ENCODE data around the gene PKD1L1. TPM values are rescaled to one million over a fixed set of nuclear protein-coding genes. Genes with fewer than 3 reads are reported as not detected.

The PKD1L1 gene
- total RNA-seq, 3 donors from 2014 or later: 0.08 to 0.29 (median 0.18) TPM

GRCh38 chr7:47775238-47775637 lies 173.0 kb downstream of the PKD1L1 start:
- H3K4me3 Mint-ChIP-seq: no peak overlapping the region
- ATAC-seq (no peak), DNase-seq (no peak)
- no peaks in the 10 kb centered on the region for H3K4me1 Mint-ChIP-seq (ENCODE audit: low read depth)
- H3K9me3 Mint-ChIP-seq: no peaks in the 10 kb centered on the region
- H3K27me3 Mint-ChIP-seq (ENCODE audit: low read depth): peaks cover 2% of the 10 kb centered on the region
- H3K36me3 Mint-ChIP-seq (ENCODE audit: insufficient read depth): no peaks in the 10 kb centered on the region

DNA sequence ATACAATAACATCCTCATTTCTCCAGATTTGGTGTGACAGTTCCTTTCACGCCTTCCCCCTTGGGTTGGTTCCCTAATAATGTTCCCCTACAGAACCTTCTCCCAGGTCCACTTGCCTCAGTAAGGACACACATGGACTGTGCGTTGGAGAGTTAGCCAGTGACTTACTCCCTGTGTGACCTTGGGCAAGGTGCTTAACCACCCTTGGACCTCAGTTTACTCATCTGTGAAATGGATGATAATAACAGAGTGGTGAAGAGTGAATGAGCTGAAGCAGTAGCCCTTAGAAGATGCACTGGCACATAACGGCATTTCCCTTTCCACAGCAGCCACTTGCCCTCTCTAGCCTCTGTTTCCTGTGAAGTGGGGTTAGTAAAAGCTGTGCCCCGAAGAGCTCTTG lies 175.8 kb downstream of the PKD1L1 start:
- DNase-seq (no peak), ATAC-seq (no peak)
- peaks cover 15% of the 10 kb centered on the region for H3K9me3 Mint-ChIP-seq
- H3K4me1 Mint-ChIP-seq (ENCODE audit: low read depth): no peaks in the 10 kb centered on the region
- no peak overlapping the region for H3K4me3 Mint-ChIP-seq
- no peaks in the 10 kb centered on the region for H3K36me3 Mint-ChIP-seq (ENCODE audit: insufficient read depth)
- peaks cover 2% of the 10 kb centered on the region for H3K27me3 Mint-ChIP-seq (ENCODE audit: low read depth)

GRCh38 chr7:47771990-47772360 lies 176.3 kb downstream of the PKD1L1 start:
- no peak overlapping the region for H3K4me3 Mint-ChIP-seq
- H3K27me3 Mint-ChIP-seq (ENCODE audit: low read depth): peaks cover 2% of the 10 kb centered on the region
- H3K36me3 Mint-ChIP-seq (ENCODE audit: insufficient read depth): no peaks in the 10 kb centered on the region
- H3K4me1 Mint-ChIP-seq (ENCODE audit: low read depth): no peaks in the 10 kb centered on the region
- H3K9me3 Mint-ChIP-seq: peaks cover 16% of the 10 kb centered on the region
- ATAC-seq (no peak), DNase-seq (no peak)

DNA sequence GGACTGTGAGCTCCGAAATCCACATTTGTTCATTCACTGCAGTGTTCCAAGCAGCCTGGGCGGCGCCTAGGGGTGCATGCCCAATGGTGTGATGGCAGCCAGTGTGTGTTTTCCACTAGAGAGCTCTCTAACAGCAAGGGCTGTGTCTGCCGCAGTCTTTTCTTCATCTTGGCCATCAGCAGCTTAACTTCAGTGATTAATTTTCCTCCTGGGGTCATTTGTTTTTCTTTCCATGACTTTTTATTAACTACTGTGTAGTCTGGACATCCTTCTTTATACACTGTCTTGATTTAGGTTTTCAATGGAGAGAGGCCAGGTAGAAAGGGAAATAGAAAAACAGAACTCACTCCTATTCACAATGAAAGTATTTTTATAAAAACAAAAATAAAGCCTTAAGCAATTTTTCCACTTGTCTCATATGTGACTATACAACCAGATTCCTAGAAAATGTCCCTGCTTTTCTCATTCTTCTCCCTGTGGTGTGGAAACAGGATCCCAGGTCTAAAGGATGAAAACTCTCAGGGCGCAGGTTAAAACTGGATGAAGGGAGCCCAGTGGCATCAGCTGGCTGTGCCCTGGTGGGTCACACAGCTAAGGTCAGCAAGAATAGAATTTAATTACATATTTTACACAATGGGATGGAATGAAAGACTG lies 176.8 kb downstream of the PKD1L1 start:
- ATAC-seq (no peak), DNase-seq (no peak)
- no peaks in the 10 kb centered on the region for H3K36me3 Mint-ChIP-seq (ENCODE audit: insufficient read depth)
- H3K9me3 Mint-ChIP-seq: peaks cover 16% of the 10 kb centered on the region
- H3K4me1 Mint-ChIP-seq (ENCODE audit: low read depth): no peaks in the 10 kb centered on the region
- peaks cover 2% of the 10 kb centered on the region for H3K27me3 Mint-ChIP-seq (ENCODE audit: low read depth)
- no peak overlapping the region for H3K4me3 Mint-ChIP-seq

GRCh38 chr7:47766126-47766525 lies 182.1 kb downstream of the PKD1L1 start:
- no peaks in the 10 kb centered on the region for H3K27me3 Mint-ChIP-seq (ENCODE audit: low read depth)
- no peak for ATAC-seq
- H3K4me3 Mint-ChIP-seq: no peak overlapping the region
- H3K4me1 Mint-ChIP-seq (ENCODE audit: low read depth): no peaks in the 10 kb centered on the region
- peaks cover 16% of the 10 kb centered on the region for H3K9me3 Mint-ChIP-seq
- no peaks in the 10 kb centered on the region for H3K36me3 Mint-ChIP-seq (ENCODE audit: insufficient read depth)
- DNase-seq: no peak

DNA sequence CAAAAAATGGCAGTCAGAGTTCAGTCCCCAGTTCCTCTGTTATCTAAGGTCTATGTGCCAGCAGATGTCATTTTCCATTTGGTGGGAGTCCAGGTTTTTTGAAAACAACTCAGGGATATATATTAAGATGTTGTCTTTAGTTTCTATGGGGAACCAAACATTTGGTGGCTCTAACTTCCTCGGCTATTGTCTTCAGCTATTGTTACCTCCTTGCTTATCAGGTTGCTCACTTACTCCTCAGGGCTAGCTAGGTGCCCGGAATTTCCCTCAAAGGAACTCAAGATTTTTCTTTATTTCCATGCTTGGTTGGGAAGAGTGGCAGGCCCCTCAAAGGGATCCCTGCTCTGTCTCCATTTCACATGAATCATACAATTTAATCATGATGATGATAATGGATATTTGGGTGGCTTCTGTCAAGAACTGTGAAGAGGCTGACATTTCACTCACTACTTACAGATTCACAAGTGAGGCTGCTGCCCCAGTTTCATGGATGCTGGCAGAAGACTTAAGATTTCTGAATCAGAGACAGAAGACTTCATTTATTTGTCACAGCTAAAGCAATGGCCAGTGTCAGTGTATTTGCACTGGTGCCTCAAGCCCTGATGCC lies 182.8 kb downstream of the PKD1L1 start:
- Mint-ChIP-seq H3K9me3 (peaks cover 16% of the 10 kb centered on the region), H3K36me3 (ENCODE audit: insufficient read depth) (no peaks in the 10 kb centered on the region), H3K27me3 (ENCODE audit: low read depth) (no peaks in the 10 kb centered on the region), H3K4me3 (no peak overlapping the region), H3K4me1 (ENCODE audit: low read depth) (no peaks in the 10 kb centered on the region)
- ATAC-seq (no peak), DNase-seq (no peak)

DNA sequence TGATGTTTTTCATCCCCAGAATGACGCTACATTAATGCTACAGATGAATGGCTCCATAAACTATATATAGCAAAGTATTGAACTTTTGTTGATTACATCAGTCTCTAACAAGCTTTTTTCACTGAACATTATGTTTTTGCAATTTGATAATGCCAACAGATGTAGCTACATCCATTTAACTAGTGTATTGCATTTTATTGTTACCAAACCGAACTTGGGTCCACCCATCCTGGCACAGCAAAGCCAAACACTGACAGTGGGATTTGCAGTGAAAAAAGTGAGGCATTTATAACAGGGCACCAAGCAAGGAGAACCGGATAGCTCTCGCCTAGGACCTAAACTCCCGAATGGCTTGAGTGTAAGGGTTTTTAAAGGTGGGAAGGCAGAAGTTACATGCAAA lies 183.5 kb downstream of the PKD1L1 start:
- ATAC-seq: no peak
- Mint-ChIP-seq H3K36me3 (ENCODE audit: insufficient read depth) (no peaks in the 10 kb centered on the region), H3K4me3 (no peak overlapping the region), H3K4me1 (ENCODE audit: low read depth) (no peaks in the 10 kb centered on the region), H3K27me3 (ENCODE audit: low read depth) (no peaks in the 10 kb centered on the region), H3K9me3 (peaks cover 16% of the 10 kb centered on the region)
- no peak for DNase-seq

- Mint-ChIP-seq H3K36me3 (ENCODE audit: insufficient read depth) (no peaks in the 10 kb centered on the region), H3K4me1 (ENCODE audit: low read depth) (no peaks in the 10 kb centered on the region), H3K9me3 (peaks cover 6% of the 10 kb centered on the region), H3K27me3 (ENCODE audit: low read depth) (no peaks in the 10 kb centered on the region), H3K4me3 (no peak overlapping the region)
- DNase-seq: no peak
- no peak for ATAC-seq
Measured at GRCh38 chr7:47763063-47763974, 184.9 kb downstream of the PKD1L1 start.

GRCh38 chr7:47762746-47763062 lies 185.6 kb downstream of the PKD1L1 start:
- H3K36me3 Mint-ChIP-seq (ENCODE audit: insufficient read depth): no peaks in the 10 kb centered on the region
- no peak for ATAC-seq
- H3K9me3 Mint-ChIP-seq: peaks cover 3% of the 10 kb centered on the region

GRCh38 chr7:47762207-47762606 lies 186.1 kb downstream of the PKD1L1 start:
- no peak for DNase-seq
- ATAC-seq: no peak
- H3K4me3 Mint-ChIP-seq: no peak overlapping the region
- no peaks in the 10 kb centered on the region for H3K4me1 Mint-ChIP-seq (ENCODE audit: low read depth)
- no peaks in the 10 kb centered on the region for H3K27me3 Mint-ChIP-seq (ENCODE audit: low read depth)
- no peaks in the 10 kb centered on the region for H3K36me3 Mint-ChIP-seq (ENCODE audit: insufficient read depth)
- no peaks in the 10 kb centered on the region for H3K9me3 Mint-ChIP-seq

More at GRCh38 chr7:47762746-47763062, 185.6 kb downstream of the PKD1L1 start:
- no peaks in the 10 kb centered on the region for H3K4me1 Mint-ChIP-seq (ENCODE audit: low read depth)
- H3K4me3 Mint-ChIP-seq: no peak overlapping the region
- DNase-seq: no peak
- H3K27me3 Mint-ChIP-seq (ENCODE audit: low read depth): no peaks in the 10 kb centered on the region

DNA sequence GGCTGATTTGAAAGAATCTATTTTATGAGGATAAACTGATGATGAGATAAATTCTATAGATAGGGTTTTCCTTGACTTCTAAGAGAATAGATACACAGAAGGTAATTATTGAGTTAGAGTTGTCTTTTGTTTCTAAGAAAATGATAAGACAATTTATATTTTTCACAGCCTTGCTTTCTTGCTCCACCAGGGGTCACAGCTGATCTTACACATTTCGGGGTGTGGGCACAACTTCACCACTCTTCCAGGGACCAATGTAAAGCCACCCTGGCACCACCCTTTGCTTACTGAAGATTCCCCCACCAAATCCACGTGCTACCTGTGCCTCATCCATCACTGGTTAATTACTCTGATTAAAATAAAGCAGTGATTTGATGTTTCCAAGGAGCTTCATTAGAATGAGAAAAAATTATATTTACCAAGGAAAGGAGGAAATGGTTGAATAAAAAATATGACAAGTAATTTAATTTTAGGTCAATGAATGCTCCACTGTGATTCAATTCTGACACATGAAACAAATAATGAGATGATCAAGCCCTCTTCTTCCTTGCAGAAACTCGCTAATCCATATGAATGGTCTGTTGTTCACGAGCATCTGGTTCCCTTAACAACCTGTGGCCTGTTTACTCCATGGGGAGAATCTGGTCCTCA lies 189.1 kb downstream of the PKD1L1 start:
- H3K36me3 Mint-ChIP-seq (ENCODE audit: insufficient read depth): no peaks in the 10 kb centered on the region
- DNase-seq: no peak
- no peaks in the 10 kb centered on the region for H3K4me1 Mint-ChIP-seq (ENCODE audit: low read depth)
- H3K9me3 Mint-ChIP-seq: no peaks in the 10 kb centered on the region
- peaks cover 1% of the 10 kb centered on the region for H3K27me3 Mint-ChIP-seq (ENCODE audit: low read depth)
- no peak for ATAC-seq
- no peak overlapping the region for H3K4me3 Mint-ChIP-seq

GRCh38 chr7:47758546-47758945 lies 189.7 kb downstream of the PKD1L1 start:
- Mint-ChIP-seq H3K4me3 (no peak overlapping the region), H3K4me1 (ENCODE audit: low read depth) (no peaks in the 10 kb centered on the region), H3K27me3 (ENCODE audit: low read depth) (peaks cover 1% of the 10 kb centered on the region), H3K36me3 (ENCODE audit: insufficient read depth) (no peaks in the 10 kb centered on the region), H3K9me3 (no peaks in the 10 kb centered on the region)
- ATAC-seq (no peak), DNase-seq (no peak)

DNA sequence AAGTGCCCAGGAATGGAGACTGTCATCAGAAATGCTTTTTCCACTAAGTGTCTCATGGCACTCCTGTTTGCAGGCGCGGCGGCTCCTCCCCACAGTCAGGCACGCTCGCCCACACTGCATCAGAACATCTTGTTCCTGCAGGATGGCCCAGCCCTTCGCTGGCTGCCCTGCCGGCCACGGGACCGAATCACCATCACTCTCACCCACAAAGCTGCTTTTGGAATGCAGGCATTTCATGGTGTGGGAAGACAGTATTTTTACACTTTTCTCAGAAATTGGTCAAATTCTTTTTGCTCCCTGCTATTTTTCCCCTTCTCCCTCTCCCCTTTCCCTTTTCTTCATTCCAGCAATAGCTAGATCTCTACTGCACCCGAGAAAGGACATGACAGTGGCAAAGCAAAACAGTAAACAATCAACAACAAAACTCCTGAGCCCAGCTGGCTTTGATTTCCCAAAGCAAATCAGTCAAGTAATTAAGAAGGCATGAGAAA lies 190.3 kb downstream of the PKD1L1 start:
- no peak overlapping the region for H3K4me3 Mint-ChIP-seq
- H3K4me1 Mint-ChIP-seq (ENCODE audit: low read depth): no peaks in the 10 kb centered on the region
- no peak for ATAC-seq

DNA sequence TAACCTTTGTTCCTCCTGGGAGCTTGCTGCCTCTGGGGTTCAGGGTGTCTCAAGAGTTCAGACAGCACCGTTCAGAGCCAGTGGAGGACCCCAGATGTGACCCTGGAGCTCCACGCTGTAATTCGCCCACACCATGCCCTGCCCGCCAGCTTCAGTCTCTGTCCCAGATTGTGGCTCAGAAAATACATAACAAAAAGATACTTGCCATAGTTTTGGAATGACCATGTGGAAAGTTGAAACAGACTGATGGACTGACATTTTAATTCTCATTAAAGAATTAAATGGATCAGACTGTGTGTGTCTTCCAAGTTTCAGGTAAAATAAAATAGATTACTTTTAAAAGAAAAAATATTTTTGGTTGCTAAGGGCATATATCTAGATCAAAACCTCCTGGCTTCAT lies 191.6 kb downstream of the PKD1L1 start:
- Mint-ChIP-seq H3K36me3 (ENCODE audit: insufficient read depth) (no peaks in the 10 kb centered on the region), H3K9me3 (peaks cover 5% of the 10 kb centered on the region), H3K27me3 (ENCODE audit: low read depth) (peaks cover 1% of the 10 kb centered on the region), H3K4me3 (no peak overlapping the region), H3K4me1 (ENCODE audit: low read depth) (no peaks in the 10 kb centered on the region)
- ATAC-seq: no peak
- DNase-seq: no peak

More for the DNA sequence above, 190.3 kb downstream of the PKD1L1 start:
- DNase-seq: no peak
- Mint-ChIP-seq H3K27me3 (ENCODE audit: low read depth) (peaks cover 1% of the 10 kb centered on the region), H3K9me3 (no peaks in the 10 kb centered on the region), H3K36me3 (ENCODE audit: insufficient read depth) (no peaks in the 10 kb centered on the region)
